Ovary (tissue), 10 donors: ENCODE measurements around the gene GJB5. TPM values are rescaled to one million over a fixed set of nuclear protein-coding genes. Genes with fewer than 3 reads are reported as not detected.

Source experiments
- DNase-seq, 5 donors: peaks; one replicate each; pipeline ENCODE4 v3.0.0-alpha.2; 2019 to 2020
- H3K27ac ChIP-seq, 2 donors: fragments of 200-600 bp; one replicate each; pipeline versions ENCODE4 v1.5.1 to v1.8.0; 2019 to 2022
- H3K27me3 ChIP-seq: fragments of 200-600 bp; one replicate; pipeline ENCODE4 v1.8.0; 2022
- H3K36me3 ChIP-seq: fragments of 200-600 bp; sonication (generic); one replicate; pipeline ENCODE4 v1.5.1; 2019
- H3K4me1 ChIP-seq: one replicate; pipeline ENCODE4 v1.8.1; 2013; ENCODE audit warnings: mild to moderate bottlenecking, moderate library complexity; ENCODE audit not compliant: insufficient read depth
- H3K4me3 ChIP-seq: fragments of 200-600 bp; sonication (generic); one replicate; pipeline ENCODE4 v1.5.1; 2017
- H3K9me3 ChIP-seq, 2 donors: fragments of 200-600 bp in 1 of 2; sonication (generic) in 1 of 2; one replicate each; pipeline versions ENCODE4 v1.5.1 to v1.8.1; 2013 to 2019; ENCODE audit warnings: mild to moderate bottlenecking in 1 of 2, moderate library complexity in 1 of 2
- CTCF ChIP-seq, 3 donors: fragments of 450-650 bp in 2 of 3; fragments of 200-600 bp in 1 of 3; IDR thresholded peaks; one replicate each; pipeline versions ENCODE4 v1.5.1 to v1.8.0; 2016 to 2022; ENCODE audit warnings: antibody characterized with exemption in 3 of 3, mild to moderate bottlenecking in 1 of 3
- EP300 ChIP-seq: sonication (generic); formaldehyde crosslinking; IDR thresholded peaks from one replicate; pipeline ENCODE4 v1.6.1; 2017; ENCODE audit warnings: antibody characterized with exemption
- POLR2A ChIP-seq: fragments of 450-650 bp; IDR thresholded peaks from one replicate; pipeline ENCODE4 v1.6.1; 2017; ENCODE audit warnings: antibody characterized with exemption, mild to moderate bottlenecking, moderate library complexity
- WGBS, 3 donors: extraction: QIAGEN DNeasy Blood & Tissue Kit in 1 of 3; methylation state at CpG; one replicate each; pipeline versions ENCODE4 v1.1.5 to v1.1.7; 2013 to 2017; 5-methylcytosine and 5-hydroxymethylcytosine counted together
- intact Hi-C, 4 donors: fragments of 100-400 bp; cut with DNase I; formaldehyde crosslinking; loops; one replicate each; pipeline versions ENCODE4 v1.11.0 to v1.15.1; 2022 to 2023
- long read RNA-seq, 3 donors: library from polyadenylated mRNA in 2 of 3; unstranded in 2 of 3; transcript quantifications; one replicate each; pipeline ENCODE4 v2.0.0 and lab custom pipeline, GENCODE V29; 2021 to 2026
- polyA plus RNA-seq, 2 donors: library from polyadenylated mRNA; stranded (reverse); fragments of 200-250 nt in 1 of 2; fragments of 350-450 nt in 1 of 2; fragmentation: Illumina TruSeq in 1 of 2; extraction: RNeasy Lipid Tissue Mini Kit (QIAGEN cat#74804) in 1 of 2; gene quantifications; one replicate each; pipeline ENCODE4 v1.2.3, GENCODE V29; 2013 to 2014
- total RNA-seq, 7 donors: library from RNA; depleted of rRNA in 2 of 7; stranded (reverse); fragments of >200 nt in 2 of 7; fragmentation: NEBNext Ultra II Directional in 3 of 7; extraction: Animal tissue kit (Norgen Biotek cat#: 25700) in 3 of 7; gene quantifications; one replicate each; pipeline versions ENCODE4 v1.1.0 to v1.2.4, GENCODE V29; 2016 to 2023
- donor health status: DM: no; HTN: no; CAD: no; lungs with moderate emphysema.
- donor health status: DM: no; HTN: no; CAD: no.
- donor health status: Bipolar disorder and iron deficiency.
- donor health status: DM: yes; HTN: yes; CAD: no.
- donor health status: DM: no; HTN: no; CAD: no.
- donor health status: DM: yes; HTN: yes; CAD: no.

GJB5 gene
- not detected for total RNA-seq
- not detected for polyA plus RNA-seq
- long read RNA-seq, donor 1: 0 reads
- long read RNA-seq, donor 2: 0 reads
- long read RNA-seq, donor 3: 0 reads

- Histone ChIP-seq H3K9me3 (no peaks in the 10 kb centered on the region), H3K4me3 (no peak within 1 kb of the TSS), H3K4me1 (no peaks in the 10 kb centered on the region), H3K27ac (no peak within 1 kb of the TSS), H3K36me3 (no peaks in the 10 kb centered on the region), H3K27me3 (no peaks in the 10 kb centered on the region)
- DNase-seq: no peak
- WGBS, 3 donors: 58 to 71% (median 65%) methylated on average over 13 of the region's 13 CpGs
- TF ChIP-seq CTCF (IDR thresholded peaks at IDR 0.05) (no peak), EP300 (no peak), POLR2A (no peak)
- intact Hi-C loops: no loop called here
Observed at GRCh38 chr1:34754964-34755637, at the start of gene GJB5. Gene GJB5, plus strand, starts transcription at chr1:34755047. Its CDS starts 2,284 bp downstream, at chr1:34757331.

- intact Hi-C loops: no loop called here
- no peak for TF ChIP-seq CTCF (IDR thresholded peaks at IDR 0.05)
- TF ChIP-seq POLR2A: no peak
- TF ChIP-seq EP300: no peak
- Histone ChIP-seq H3K9me3 (no peaks in the 10 kb centered on the region), H3K4me1 (no peaks in the 10 kb centered on the region), H3K27me3 (no peaks in the 10 kb centered on the region), H3K36me3 (no peaks in the 10 kb centered on the region), H3K27ac (no peak overlapping the region), H3K4me3 (no peak overlapping the region)
- WGBS, 3 donors: 37 to 53% (median 40%) methylated on average over 3 of the region's 3 CpGs
- no peak for DNase-seq
Observed at GRCh38 chr1:34705077-34705476, 49.8 kb upstream of the GJB5 start.

- Histone ChIP-seq H3K9me3 (no peaks in the 10 kb centered on the region), H3K36me3 (no peaks in the 10 kb centered on the region), H3K4me3 (no peak overlapping the region), H3K27ac (no peak overlapping the region), H3K4me1 (no peaks in the 10 kb centered on the region), H3K27me3 (no peaks in the 10 kb centered on the region)
- DNase-seq: no peak
- WGBS, 3 donors: 76 to 88% (median 81%) methylated on average over 4 of the region's 4 CpGs
- intact Hi-C loops: no loop called here
- TF ChIP-seq CTCF (IDR thresholded peaks at IDR 0.05) (no peak), EP300 (no peak), POLR2A (no peak)
Observed at GRCh38 chr1:34708106-34708505, 46.7 kb upstream of the GJB5 start.

GRCh38 chr1:34709547-34709946 is 45.3 kb upstream of the GJB5 start:
- WGBS, 3 donors: 28 to 45% (median 44%) methylated on average over 6 of the region's 6 CpGs
- no peak for TF ChIP-seq EP300
- no peak for TF ChIP-seq CTCF (IDR thresholded peaks at IDR 0.05)
- no peak for TF ChIP-seq POLR2A

More at GRCh38 chr1:34709547-34709946, 45.3 kb upstream of the GJB5 start:
- Histone ChIP-seq H3K4me1 (no peaks in the 10 kb centered on the region), H3K4me3 (no peak overlapping the region), H3K27ac (no peak overlapping the region), H3K9me3 (no peaks in the 10 kb centered on the region), H3K36me3 (no peaks in the 10 kb centered on the region), H3K27me3 (no peaks in the 10 kb centered on the region)
- intact Hi-C loops: no loop called here
- DNase-seq: no peak
